Measurements from ENCODE around the gene WBP2.
"Not testable (repeated sequence)": the region's sequence is repeated elsewhere in the genome, so short reads cannot be mapped to it uniquely, and the experiment has no call there.

Gene WBP2

GRCh38 chr17:75889454-75889853 is 34.3 kb upstream of the WBP2 start:
- no peak for DNase-seq (ENCODE audit: low read depth)

- DNase-seq (ENCODE audit: low read depth) = no peak
Measured at GRCh38 chr17:75888484-75888883, 33.3 kb upstream of the WBP2 start.

- not testable (repeated sequence) for DNase-seq (ENCODE audit: low read depth)
Measured at GRCh38 chr17:75885860-75886259, 30.7 kb upstream of the WBP2 start.

GRCh38 chr17:75885431-75885830 is 30.3 kb upstream of the WBP2 start:
- DNase-seq (ENCODE audit: low read depth) = no peak

- DNase-seq (ENCODE audit: low read depth) = no peak
Measured at GRCh38 chr17:75881678-75882454, 26.7 kb upstream of the WBP2 start.

- no peak for DNase-seq (ENCODE audit: low read depth)
Measured at GRCh38 chr17:75880266-75880665, 25.1 kb upstream of the WBP2 start.

GRCh38 chr17:75878174-75878998 is 23.3 kb upstream of the WBP2 start, which contains the start of gene TRIM47:
Gene TRIM47 (minus strand): TSS chr17:75878581. CDS start chr17:75878548, 33 bp downstream.
- DNase-seq (ENCODE audit: low read depth) = no peak

- peak; percentile 64 for DNase-seq (ENCODE audit: low read depth)
Measured at GRCh38 chr17:75877752-75878173, 22.6 kb upstream of the WBP2 start.

- no peak for DNase-seq (ENCODE audit: low read depth)
Measured at GRCh38 chr17:75876938-75877751, 22.0 kb upstream of the WBP2 start.

- peak; percentile 69 for DNase-seq (ENCODE audit: low read depth)
Measured at GRCh38 chr17:75876190-75876937, 21.2 kb upstream of the WBP2 start.

- no peak for DNase-seq (ENCODE audit: low read depth)
Measured at GRCh38 chr17:75875940-75876189, 20.7 kb upstream of the WBP2 start.

GRCh38 chr17:75875182-75875939 is 20.2 kb upstream of the WBP2 start:
- DNase-seq (ENCODE audit: low read depth) = no peak

- DNase-seq (ENCODE audit: low read depth) = no peak
Measured at GRCh38 chr17:75874323-75875181, 19.4 kb upstream of the WBP2 start.

GRCh38 chr17:75873587-75874322 is 18.6 kb upstream of the WBP2 start:
- no peak for DNase-seq (ENCODE audit: low read depth)

- DNase-seq (ENCODE audit: low read depth) = peak; percentile 56
Measured at GRCh38 chr17:75872434-75873351, 17.6 kb upstream of the WBP2 start.

- DNase-seq (ENCODE audit: low read depth) = not testable (repeated sequence)
Measured at GRCh38 chr17:75870228-75870627, 15.1 kb upstream of the WBP2 start.

- no peak for DNase-seq (ENCODE audit: low read depth)
Measured at GRCh38 chr17:75869282-75870141, 14.4 kb upstream of the WBP2 start.
